Measurements from ENCODE around the gene IL10RB. TPM values are rescaled to one million over a fixed set of nuclear protein-coding genes. Genes with fewer than 3 reads are reported as not detected.

Gene IL10RB
- total RNA-seq, 1 donor from 2014 or later = 37.9 TPM

- ATAC-seq (ENCODE audit: low read depth) (no peak), DNase-seq (no peak)
- Mint-ChIP-seq H3K36me3 (ENCODE audit: low read depth) (peaks cover 54% of the 10 kb centered on the region), H3K4me1 (peaks cover 43% of the 10 kb centered on the region), H3K27me3 (no peaks in the 10 kb centered on the region), H3K4me3 (peak overlapping the region; percentile 46), H3K27ac (peak overlapping the region; percentile 83), H3K9me3 (no peaks in the 10 kb centered on the region)
- no peak for TF ChIP-seq CTCF (IDR thresholded peaks at IDR 0.05)
- intact Hi-C loops (cut with micrococcal nuclease) = loop anchor here (2.0 kb wide), 2 partner anchors 15 to 17 kb away; partner anchors contain the start of gene IFNAR1
- CTCF ChIA-PET = interaction anchor here (1.4 to 4.5 kb wide), 2 partner anchors 9 to 21 kb away, joined by 4 to 18 read pairs; no protein-coding TSS in a partner anchor
- POLR2A ChIA-PET = interaction anchor here (0.6 to 3.8 kb wide), 5 partner anchors 9 to 95 kb away, joined by 3 to 33 read pairs (median 4); partner anchors contain the start of gene IFNAR1
Measured at GRCh38 chr21:33339918-33340317, 73.8 kb downstream of the IL10RB start.

GRCh38 chr21:33345751-33346238 lies 79.6 kb downstream of the IL10RB start:
- Mint-ChIP-seq H3K4me3 (no peak overlapping the region), H3K27me3 (no peaks in the 10 kb centered on the region), H3K27ac (no peak overlapping the region), H3K4me1 (peaks cover 18% of the 10 kb centered on the region), H3K9me3 (no peaks in the 10 kb centered on the region), H3K36me3 (ENCODE audit: low read depth) (peaks cover 82% of the 10 kb centered on the region)
- DNase-seq = no peak
- CTCF ChIA-PET = interaction anchor here (1.8 to 7.0 kb wide), 2 partner anchors 15 to 99 kb away, joined by 5 to 34 read pairs; no protein-coding TSS in a partner anchor
- ATAC-seq (ENCODE audit: low read depth) = no peak
- intact Hi-C loops (cut with micrococcal nuclease) = no loop called here
- POLR2A ChIA-PET = interaction anchor here (0.6 to 1.5 kb wide), 2 partner anchors 21 to 161 kb away, joined by 4 read pairs; partner anchors contain the start of gene IFNAR1
- TF ChIP-seq CTCF (IDR thresholded peaks at IDR 0.05) = no peak

Other genes starting within 250 kb of the IL10RB start
- gene OLIG2, start 240.4 kb upstream of the IL10RB start, total RNA-seq = not detected in 2 replicates
- not detected in 2 replicates for gene OLIG1, start 196.2 kb upstream of the IL10RB start, total RNA-seq
- gene IFNAR2, start 36.4 kb upstream of the IL10RB start, total RNA-seq = 24.9 and 29.2 TPM in 2 replicates
- 33.9 and 34.5 TPM in 2 replicates for gene IFNAR1, start 58.6 kb downstream of the IL10RB start, total RNA-seq
- 66.8 and 71.1 TPM in 2 replicates for gene IFNGR2, start 137.0 kb downstream of the IL10RB start, total RNA-seq
- 42.3 and 47.2 TPM in 2 replicates for gene TMEM50B, start 213.6 kb downstream of the IL10RB start, total RNA-seq
- gene DNAJC28, start 225.3 kb downstream of the IL10RB start, total RNA-seq = 0.53 and 0.66 TPM in 2 replicates